ENCODE data around the gene B2M.
"Not testable (repeated sequence)": the region's sequence is repeated elsewhere in the genome, so short reads cannot be mapped to it uniquely, and the experiment has no call there.

DNA sequence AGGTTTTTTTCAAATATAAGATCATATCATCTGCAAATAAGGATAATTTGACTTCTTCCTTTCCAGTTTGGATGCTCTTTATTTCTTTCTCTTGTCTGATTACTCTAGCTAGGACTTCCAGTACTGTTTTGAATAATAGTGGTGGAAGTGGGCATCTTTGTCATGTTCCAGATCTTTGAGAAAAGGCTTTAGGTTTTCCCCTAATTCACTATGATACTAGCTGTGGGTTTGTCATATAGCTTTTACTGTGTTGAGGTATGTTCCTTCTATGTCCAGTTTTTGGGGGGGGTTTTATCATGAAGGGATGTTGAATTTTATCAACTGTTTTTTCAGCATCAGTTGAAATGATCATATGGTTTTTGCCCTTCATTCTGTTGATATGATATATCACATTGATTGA, 10.6 kb upstream of the B2M start:
- TF ChIP-seq, protein P1, sequence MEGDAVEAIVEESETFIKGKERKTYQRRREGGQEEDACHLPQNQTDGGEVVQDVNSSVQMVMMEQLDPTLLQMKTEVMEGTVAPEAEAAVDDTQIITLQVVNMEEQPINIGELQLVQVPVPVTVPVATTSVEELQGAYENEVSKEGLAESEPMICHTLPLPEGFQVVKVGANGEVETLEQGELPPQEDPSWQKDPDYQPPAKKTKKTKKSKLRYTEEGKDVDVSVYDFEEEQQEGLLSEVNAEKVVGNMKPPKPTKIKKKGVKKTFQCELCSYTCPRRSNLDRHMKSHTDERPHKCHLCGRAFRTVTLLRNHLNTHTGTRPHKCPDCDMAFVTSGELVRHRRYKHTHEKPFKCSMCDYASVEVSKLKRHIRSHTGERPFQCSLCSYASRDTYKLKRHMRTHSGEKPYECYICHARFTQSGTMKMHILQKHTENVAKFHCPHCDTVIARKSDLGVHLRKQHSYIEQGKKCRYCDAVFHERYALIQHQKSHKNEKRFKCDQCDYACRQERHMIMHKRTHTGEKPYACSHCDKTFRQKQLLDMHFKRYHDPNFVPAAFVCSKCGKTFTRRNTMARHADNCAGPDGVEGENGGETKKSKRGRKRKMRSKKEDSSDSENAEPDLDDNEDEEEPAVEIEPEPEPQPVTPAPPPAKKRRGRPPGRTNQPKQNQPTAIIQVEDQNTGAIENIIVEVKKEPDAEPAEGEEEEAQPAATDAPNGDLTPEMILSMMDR (IDR thresholded peaks at IDR 0.05 in 2 of 3, conservative IDR thresholded peaks at IDR 0.05 in 1 of 3; ENCODE audit: control insufficient read depth in 2 of 3, extremely low read depth in 1 of 3, insufficient read depth in 1 of 3, low read depth in 3 of 3, low read length in 3 of 3) = not testable (repeated sequence)
- not testable (repeated sequence) for TF ChIP-seq CREB1 (IDR thresholded peaks at IDR 0.05; ENCODE audit: low read depth); WRNIP1 (IDR thresholded peaks at IDR 0.05; ENCODE audit: borderline replicate concordance, low read depth, low read length); PAX5 (IDR thresholded peaks at IDR 0.05; ENCODE audit: borderline replicate concordance, low read depth, low read length); EZH2 (IDR thresholded peaks at IDR 0.05; ENCODE audit: borderline replicate concordance, control insufficient read depth, low read depth, low read length); POLR2A (IDR thresholded peaks at IDR 0.05; ENCODE audit: low read depth, low read length)
